Measurements from ENCODE around the gene LANCL3.

The LANCL3 gene

GRCh38 chrX:37684973-37685372 is 113.5 kb downstream of the LANCL3 start:
- DNase-seq, result no peak

GRCh38 chrX:37685381-37686359 is 114.2 kb downstream of the LANCL3 start, which contains the start of gene XK:
XK (plus strand) TSS chrX:37685791; CDS start chrX:37685962, 171 bp downstream.
- DNase-seq, result peak; percentile 62

DNA sequence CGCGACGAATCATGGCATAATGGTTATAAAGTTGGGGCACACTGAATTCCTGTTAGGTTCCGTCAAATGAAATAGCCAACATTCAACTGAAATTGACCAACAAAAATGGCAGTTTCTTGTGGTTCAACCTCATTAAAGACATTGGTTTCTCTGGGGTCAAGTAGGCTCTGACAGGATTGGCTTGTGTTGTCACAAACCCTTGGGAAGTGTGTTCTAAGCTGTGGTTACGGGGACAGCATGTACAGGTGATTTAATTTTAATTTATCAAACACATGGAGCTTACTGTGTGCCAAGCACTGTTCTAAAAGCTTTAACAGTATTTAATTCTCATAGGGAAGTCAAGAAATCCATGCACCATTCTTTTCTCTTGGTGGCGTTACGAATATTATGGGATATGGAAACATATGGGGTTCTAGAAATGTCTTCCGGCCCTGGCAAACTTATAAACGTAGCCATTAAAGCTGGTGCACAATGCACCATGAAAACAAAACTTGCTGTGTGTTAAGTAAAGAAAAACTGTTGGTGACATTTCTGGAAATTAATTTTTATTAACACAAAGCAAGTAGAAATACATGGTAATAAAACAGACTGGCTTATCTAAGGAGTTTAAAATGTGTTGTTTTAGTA is 115.0 kb downstream of the LANCL3 start:
- DNase-seq, result no peak

GRCh38 chrX:37686996-37687395 is 115.5 kb downstream of the LANCL3 start:
- no peak for DNase-seq

GRCh38 chrX:37690119-37690518 is 118.7 kb downstream of the LANCL3 start:
- no peak for DNase-seq

- DNase-seq, result no peak
Measured at GRCh38 chrX:37692918-37693317, 121.5 kb downstream of the LANCL3 start.

- no peak for DNase-seq
Measured at GRCh38 chrX:37697169-37697760, 125.8 kb downstream of the LANCL3 start.

GRCh38 chrX:37701588-37701987 is 130.1 kb downstream of the LANCL3 start:
- DNase-seq, result no peak

DNA sequence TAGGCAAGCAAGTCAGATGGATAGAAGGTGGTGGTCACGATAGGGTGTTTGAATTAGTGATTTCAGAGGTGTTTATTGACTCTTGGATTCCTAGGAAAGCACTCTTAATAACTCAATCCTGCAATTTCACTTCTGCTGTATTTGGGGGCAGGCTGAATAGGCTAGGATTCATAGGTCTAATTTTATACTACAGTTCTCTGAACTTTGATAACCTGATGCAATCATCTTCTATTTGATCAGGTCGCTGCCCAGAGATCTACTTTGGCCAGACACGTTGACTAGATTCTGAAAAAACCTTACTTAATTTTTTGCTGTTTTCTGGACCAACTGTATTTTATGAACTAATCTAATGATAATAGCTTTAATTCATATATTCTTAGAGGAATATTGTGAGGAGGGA is 140.5 kb downstream of the LANCL3 start:
- no peak for DNase-seq

GRCh38 chrX:37712458-37712857 is 141.0 kb downstream of the LANCL3 start:
- DNase-seq, result no peak

DNA sequence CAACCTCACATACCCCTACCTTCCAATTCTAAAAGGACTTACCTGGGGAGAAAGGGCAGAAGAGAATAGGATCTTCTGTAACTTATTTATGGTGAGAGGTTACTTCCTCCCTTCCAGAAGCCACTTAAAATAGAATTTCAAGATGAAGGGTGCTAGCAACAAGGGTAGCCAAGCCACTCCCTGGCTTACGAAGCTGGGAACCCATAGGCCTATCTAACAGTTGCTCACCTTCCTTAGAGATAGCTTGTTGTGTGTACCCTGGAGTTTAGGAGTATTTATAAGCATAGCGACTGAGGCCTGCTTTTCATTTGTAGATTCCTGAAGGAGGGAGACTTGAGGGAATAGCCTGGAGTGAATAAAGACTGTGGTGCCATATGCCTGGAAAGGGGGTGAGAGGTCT is 143.0 kb downstream of the LANCL3 start:
- DNase-seq, result no peak

DNA sequence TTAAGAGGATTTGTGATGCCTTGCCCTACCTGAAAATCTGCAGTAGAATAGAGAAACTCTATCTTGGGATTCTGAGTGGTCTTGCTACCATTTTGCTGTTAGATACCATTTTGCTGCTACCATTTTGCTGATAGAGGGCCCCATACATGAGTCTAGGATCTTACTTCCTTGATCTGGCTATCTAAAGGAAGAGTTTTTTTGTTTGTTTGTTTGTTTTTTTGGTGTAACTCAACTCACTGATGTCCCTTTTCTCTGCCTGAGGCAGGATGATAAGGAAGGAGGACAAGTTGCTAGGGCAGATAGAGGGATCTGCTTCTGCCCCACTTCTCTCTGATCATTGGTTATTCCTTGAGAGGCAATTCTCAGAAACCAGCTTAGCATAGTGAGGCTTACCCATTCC is 145.1 kb downstream of the LANCL3 start:
- no peak for DNase-seq

GRCh38 chrX:37717708-37718107 is 146.2 kb downstream of the LANCL3 start:
- no peak for DNase-seq

DNA sequence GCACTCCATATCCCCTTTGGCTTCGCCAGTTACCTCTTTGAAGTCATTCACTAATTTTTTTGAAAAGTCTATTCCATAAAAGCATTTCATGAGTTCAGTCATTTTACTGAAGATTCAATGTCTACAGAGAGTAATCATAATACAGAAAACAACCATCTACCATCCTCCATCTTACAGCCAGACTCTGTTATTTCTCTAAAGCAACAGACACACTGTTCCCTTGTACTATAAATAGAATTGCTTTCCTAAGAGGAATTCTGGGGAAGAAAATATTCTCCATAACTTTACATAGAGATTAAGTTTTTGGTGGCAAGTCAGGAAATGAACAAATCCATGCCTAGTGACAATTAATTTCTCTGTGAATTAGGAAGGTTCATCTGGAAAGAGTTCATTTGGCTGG is 151.1 kb downstream of the LANCL3 start:
- DNase-seq, result no peak

- no peak for DNase-seq
Measured at GRCh38 chrX:37726346-37726745, 154.9 kb downstream of the LANCL3 start.

Data from stimulated activated CD4-positive, alpha-beta T cell treated with anti-CD3 and anti-CD28 coated beads, Interleukin-15, amount 100 ng/mL, for 24 hours (primary cell).